ENCODE data around the gene GCNT2.
"Not testable (repeated sequence)": the region's sequence is repeated elsewhere in the genome, so short reads cannot be mapped to it uniquely, and the experiment has no call there.

Gene GCNT2

DNA sequence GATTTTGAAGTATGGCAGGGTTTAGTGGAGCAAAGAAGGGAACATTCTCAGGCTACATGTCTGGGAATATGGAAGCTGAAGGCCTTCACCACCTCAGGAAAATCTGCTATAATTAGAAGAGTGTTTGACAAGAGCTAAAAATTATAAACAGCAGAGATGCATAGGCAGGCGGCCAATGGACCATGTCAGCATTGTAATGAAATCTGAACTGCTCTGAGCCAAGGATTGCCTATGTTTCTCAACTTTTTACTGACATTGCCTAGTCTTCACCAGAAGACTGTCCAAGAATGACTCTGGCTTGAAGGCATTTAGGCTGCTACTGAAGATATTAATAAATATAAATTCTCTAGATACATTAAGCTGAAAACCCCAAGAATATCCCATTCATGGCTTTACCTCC lies 89.1 kb downstream of the GCNT2 start:
- no peak for DNase-seq (ENCODE audit: low spot score)

GRCh38 chr6:10612161-10612560 lies 91.0 kb downstream of the GCNT2 start:
- DNase-seq (ENCODE audit: low spot score) = no peak

- DNase-seq (ENCODE audit: low spot score) = peak; percentile 42
Observed at GRCh38 chr6:10613077-10613476, 91.9 kb downstream of the GCNT2 start.

GRCh38 chr6:10613723-10614122 lies 92.6 kb downstream of the GCNT2 start:
- DNase-seq (ENCODE audit: low spot score) = no peak

DNA sequence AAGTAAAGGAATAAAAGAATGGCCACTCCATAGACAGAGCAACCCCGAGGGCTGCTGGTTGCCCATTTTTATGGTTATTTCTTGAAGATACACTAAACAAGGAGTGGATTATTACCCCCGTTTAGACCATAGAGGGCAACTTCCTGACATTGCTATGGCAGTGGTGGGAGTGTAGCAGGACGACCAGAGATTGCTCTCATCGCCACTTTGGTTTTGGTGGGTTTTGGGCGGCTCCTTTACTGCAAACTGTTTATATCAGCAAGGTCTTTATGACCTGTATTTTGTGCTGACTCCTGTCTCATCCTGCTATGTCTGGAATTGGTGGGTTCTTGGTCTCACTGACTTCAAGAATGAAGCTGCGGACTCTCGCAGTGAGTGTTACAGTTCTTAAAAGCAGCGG lies 94.5 kb downstream of the GCNT2 start:
- no peak for DNase-seq (ENCODE audit: low spot score)

- DNase-seq (ENCODE audit: low spot score) = not testable (repeated sequence)
Observed at GRCh38 chr6:10616266-10616665, 95.1 kb downstream of the GCNT2 start.

- DNase-seq (ENCODE audit: low spot score) = no peak
Observed at GRCh38 chr6:10617008-10617696, 96.0 kb downstream of the GCNT2 start.

- no peak for DNase-seq (ENCODE audit: low spot score)
Observed at GRCh38 chr6:10618409-10618808, 97.3 kb downstream of the GCNT2 start.

DNA sequence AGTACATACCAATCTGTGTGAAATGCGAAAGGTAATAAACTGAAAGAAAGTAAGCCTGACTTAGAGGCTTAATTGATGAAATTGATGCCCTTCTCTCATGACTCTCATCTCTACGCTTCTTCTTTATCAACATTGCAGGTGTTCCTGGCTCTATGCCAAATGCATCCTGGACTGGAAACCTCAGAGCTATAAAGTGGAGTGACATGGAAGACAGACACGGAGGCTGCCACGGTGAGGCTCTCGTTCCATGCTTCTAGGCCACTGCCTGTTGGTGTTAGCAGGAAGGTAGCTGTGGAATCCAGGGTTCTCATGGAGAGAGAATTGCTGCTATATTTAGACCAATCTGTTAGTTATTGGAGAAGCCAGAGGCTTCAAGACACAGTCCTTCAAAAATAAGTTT lies 100.1 kb downstream of the GCNT2 start:
- no peak for DNase-seq (ENCODE audit: low spot score)

GRCh38 chr6:10621847-10622246 lies 100.7 kb downstream of the GCNT2 start:
- DNase-seq (ENCODE audit: low spot score) = no peak

DNA sequence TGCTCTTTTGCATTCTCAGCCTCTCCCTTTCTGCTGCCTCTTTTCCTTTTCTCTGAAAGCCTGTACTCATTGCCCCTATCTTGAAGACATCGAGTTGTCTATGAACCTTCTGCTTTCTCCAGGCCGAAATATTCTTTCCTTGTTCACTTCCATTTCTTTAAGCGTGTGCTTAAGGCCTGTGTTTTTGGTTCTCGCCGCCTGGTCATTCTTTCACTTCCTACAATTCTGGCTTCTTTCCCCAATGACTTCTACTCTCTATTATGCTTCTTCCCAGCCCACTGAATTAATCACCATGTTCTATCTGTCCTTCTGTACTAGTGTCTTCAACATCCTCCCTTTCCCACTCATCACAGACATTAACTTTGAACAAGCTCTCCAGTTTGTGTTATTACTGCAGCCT lies 103.7 kb downstream of the GCNT2 start:
- DNase-seq (ENCODE audit: low spot score) = no peak

DNA sequence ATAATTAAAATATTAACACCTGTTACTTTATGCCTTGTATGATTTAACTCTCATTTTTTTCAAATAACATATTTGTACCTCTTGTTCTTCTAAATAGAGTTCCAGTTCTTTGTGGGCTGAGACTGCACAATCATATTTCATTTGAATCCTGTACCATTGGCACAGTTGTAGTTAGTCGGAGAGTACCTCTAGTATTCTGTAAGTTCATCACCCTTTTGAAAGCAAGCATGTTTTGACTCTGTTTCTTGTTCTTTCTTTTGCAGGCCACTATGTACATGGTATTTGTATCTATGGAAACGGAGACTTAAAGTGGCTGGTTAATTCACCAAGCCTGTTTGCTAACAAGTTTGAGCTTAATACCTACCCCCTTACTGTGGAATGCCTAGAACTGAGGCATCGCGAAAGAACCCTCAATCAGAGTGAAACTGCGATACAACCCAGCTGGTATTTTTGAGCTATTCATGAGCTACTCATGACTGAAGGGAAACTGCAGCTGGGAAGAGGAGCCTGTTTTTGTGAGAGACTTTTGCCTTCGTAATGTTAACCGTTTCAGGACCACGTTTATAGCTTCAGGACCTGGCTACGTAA lies 105.1 kb downstream of the GCNT2 start:
- no peak for DNase-seq (ENCODE audit: low spot score)

GRCh38 chr6:10627800-10628199 lies 106.6 kb downstream of the GCNT2 start:
- no peak for DNase-seq (ENCODE audit: low spot score)

DNA sequence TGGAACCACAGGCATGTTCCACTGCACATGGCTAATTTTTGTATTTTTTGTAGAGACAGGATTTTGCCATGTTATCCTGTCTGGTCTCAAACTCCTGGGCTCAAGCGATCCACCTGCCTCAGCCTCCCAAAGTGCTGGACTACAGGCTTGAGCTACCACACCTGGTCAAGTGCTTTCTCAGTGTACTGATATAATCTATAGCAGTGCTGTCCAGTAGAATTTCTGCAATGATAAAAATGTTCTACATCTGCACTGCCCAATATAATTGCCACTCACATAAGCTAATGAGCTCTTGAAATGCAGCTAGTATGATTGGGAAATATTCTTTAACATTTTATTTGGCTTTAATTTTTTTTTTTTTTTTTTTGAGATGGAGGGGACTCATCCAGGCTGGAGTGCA lies 109.0 kb downstream of the GCNT2 start:
- DNase-seq (ENCODE audit: low spot score) = no peak

- DNase-seq (ENCODE audit: low spot score) = peak; percentile 30
Observed at GRCh38 chr6:10633216-10633615, 112.1 kb downstream of the GCNT2 start.

DNA sequence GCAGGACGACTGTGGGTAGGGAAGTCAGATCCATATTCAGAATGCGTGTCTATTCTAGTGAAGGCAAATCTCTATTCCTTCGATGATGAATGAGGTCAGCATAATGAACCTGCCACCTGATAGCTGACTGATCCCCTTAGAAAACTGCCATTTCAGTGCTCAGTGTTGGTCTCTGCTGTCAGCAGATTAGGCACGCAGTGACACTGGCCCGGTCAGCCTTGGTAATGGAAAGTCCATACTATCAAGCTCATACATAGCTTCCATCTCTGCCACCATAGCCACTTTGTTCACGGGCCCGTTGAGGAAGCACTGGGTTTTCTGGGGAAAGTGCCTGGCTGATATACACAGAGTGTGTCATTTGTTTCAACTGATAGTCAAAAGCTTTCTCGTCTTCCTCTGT lies 119.3 kb downstream of the GCNT2 start:
- no peak for DNase-seq (ENCODE audit: low spot score)

DNA sequence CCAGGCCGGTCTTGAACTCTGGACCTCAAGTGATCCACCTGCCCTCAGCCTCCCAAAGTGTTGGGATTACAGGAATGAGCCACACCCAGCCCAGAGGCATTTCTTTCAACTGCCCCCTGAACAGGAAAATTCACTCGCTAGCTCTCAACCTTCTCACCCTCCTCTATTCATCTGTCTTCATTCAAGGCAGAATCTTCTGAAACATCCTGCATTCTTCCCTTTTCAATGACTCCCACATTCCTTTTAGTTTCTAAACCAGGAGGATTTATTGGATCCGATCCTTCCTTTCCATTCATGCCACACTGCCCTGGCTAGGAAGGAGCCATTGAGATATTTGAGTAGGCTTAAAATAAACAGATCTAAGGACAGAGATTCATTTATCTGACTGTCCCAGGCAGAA lies 120.4 kb downstream of the GCNT2 start:
- DNase-seq (ENCODE audit: low spot score) = no peak

DNA sequence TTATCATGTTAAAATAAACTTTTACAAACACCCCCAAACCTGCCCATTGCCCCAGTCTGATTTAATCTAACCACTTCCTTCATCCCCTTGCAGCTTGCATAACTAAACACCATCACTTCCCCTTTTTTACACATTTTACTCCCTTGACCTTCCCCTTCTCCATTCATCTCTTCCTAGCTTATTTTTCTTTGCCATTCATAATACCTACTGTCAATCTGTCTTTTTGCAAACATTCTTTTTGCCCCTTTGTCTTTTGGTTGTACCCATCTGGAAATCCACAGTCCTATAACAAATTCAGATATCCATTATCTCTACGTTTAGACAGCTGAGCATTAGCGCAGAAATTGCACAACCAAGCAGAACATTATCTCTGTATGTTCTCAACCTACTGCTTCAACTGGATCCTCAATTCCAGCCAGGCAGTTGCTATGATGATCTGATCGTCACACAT lies 122.1 kb downstream of the GCNT2 start:
- DNase-seq (ENCODE audit: low spot score) = no peak

- no peak for DNase-seq (ENCODE audit: low spot score)
Observed at GRCh38 chr6:10644225-10644624, 123.1 kb downstream of the GCNT2 start.

- no peak for DNase-seq (ENCODE audit: low spot score)
Observed at GRCh38 chr6:10655508-10656055, 134.4 kb downstream of the GCNT2 start.

DNA sequence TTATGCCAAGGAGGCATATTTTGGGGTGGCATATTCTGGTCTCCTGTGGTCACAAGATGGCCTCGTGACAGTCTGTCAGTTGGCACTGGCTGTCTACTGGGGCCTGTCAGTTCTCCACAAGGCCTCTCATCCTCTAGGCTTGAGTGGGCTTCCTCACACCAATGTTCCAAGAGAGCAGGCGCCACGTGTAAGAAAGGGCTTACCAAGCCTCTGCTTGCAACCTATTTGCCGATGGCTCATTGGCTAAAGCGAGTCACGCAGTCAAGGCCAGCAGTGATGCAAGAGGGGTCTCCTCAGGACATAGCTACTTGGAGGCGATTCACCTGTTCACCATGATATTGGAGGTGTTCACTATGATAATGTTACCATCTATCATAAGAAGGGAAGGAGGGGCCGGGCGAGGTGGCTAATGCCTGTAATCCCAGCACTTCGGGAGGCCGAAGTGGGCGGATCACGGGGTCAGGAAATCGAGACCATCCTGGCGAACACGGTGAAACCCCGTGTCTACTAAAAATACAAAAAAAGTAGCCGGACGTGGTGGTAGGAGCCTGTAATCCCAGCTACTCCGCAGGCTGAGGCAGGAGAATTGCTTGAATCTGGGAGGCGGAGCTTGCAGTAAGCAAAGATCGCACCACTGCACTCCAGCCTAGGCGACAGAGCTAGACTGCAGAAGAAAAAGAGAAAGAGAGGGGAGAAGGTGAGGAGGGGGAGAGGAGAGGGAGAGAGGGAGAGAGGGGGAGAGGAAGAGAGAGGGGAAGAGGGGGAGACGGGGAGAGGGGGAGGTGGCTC lies 138.0 kb downstream of the GCNT2 start:
- DNase-seq (ENCODE audit: low spot score) = no peak

DNA sequence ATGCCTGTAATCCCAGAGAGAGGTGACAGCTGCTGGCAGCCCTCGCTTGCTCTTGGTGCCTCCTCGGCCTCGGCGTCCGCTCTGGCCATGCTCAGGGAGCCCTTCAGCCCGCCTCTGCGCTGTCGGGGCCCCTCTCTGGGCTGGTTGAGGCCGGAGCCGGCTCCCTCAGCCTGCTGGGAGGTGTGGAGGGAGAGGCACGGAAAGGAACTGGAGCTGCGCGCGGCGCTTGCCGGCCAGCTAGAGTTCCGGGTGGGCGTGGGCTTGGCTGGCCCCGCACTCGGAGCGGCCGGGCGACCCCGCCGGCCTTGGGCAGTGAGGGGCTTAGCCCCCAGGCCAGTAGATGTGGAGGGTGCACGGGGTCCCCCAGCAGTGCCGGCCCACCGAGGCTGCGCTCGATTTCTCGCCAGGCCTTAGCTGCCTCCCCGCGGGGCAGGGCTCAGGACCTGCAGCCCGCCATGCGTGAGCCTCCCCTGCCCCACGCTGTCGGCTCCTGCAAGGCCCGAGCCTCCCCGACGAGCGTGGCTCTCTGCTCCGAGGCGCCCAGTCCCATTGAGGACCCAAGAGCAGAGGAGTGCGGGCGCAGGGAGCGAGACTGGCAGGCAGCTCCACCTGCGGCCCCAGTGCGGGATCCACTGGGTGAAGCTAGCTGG lies 138.7 kb downstream of the GCNT2 start:
- DNase-seq (ENCODE audit: low spot score) = no peak

Data from hepatic stellate cell (primary cell).